SH-SY5Y (cell line): ENCODE data around the gene B3GALT6.

ENCODE experiments used
- GATA2 ChIP-seq: IDR thresholded peaks from 2 replicates; pipeline ENCODE4 v1.6.1; 2011; ENCODE audit warnings: mild to moderate bottlenecking, low read depth, low read length
- GATA3 ChIP-seq: IDR thresholded peaks from 2 replicates; pipeline ENCODE4 v1.6.1; 2011; ENCODE audit warnings: low read depth, mild to moderate bottlenecking, low read length, moderate library complexity

GRCh38 chr1:1199141-1199960 lies 32.7 kb upstream of the B3GALT6 start:
- TF ChIP-seq GATA2 = no peak
- TF ChIP-seq GATA3 = no peak
